Lower lobe of right lung (tissue), 2 donors: ENCODE results near the gene KCNA10. TPM values are rescaled to one million over a fixed set of nuclear protein-coding genes. Genes with fewer than 3 reads are reported as not detected.

Experiments used
- ATAC-seq, 2 donors: fragments of 200-7000 bp; cut with Tn5 transposase; one replicate each; pipeline ENCODE4 v1.9.1; 2020 to 2022; ENCODE audit warnings: mild to moderate bottlenecking in 2 of 2, moderate library complexity in 2 of 2
- DNase-seq: peaks from one replicate; pipeline ENCODE4 v3.0.0-alpha.2; 2020
- H3K27ac ChIP-seq: fragments of 200-600 bp; one replicate; pipeline ENCODE4 v1.8.0; 2022
- H3K27me3 ChIP-seq: fragments of 200-600 bp; one replicate; pipeline ENCODE4 v1.8.0; 2022; ENCODE audit warnings: low read depth
- H3K36me3 ChIP-seq: fragments of 200-600 bp; one replicate; pipeline ENCODE4 v1.8.0; 2022; ENCODE audit warnings: mild to moderate bottlenecking
- H3K4me1 ChIP-seq: fragments of 200-600 bp; one replicate; pipeline ENCODE4 v1.8.0; 2022
- H3K4me3 ChIP-seq: fragments of 200-600 bp; one replicate; pipeline ENCODE4 v1.8.0; 2022; ENCODE audit warnings: mild to moderate bottlenecking
- H3K9me3 ChIP-seq: fragments of 200-600 bp; one replicate; pipeline ENCODE4 v1.8.0; 2022
- intact Hi-C: fragments of 100-400 bp; cut with DNase I; formaldehyde crosslinking; loops from one replicate; pipeline ENCODE4 v1.11.0; 2022
- total RNA-seq: library from RNA; stranded (reverse); fragmentation: NEBNext Ultra II Directional; extraction: Animal tissue kit (Norgen Biotek cat#: 25700); gene quantifications from one replicate; pipeline ENCODE4 v1.2.1, GENCODE V29; 2021
- TF ChIP-seq, protein P1 (sequence below): fragments of 200-600 bp; IDR thresholded peaks from one replicate; pipeline ENCODE4 v1.8.0; 2022; ENCODE audit warnings: antibody characterized with exemption, mild to moderate bottlenecking
- donor health status: DM: no; HTN: yes; CAD: no; lungs with severe emphysema.

KCNA10 gene
- total RNA-seq, 1 donor from 2014 or later: not detected

DNA sequence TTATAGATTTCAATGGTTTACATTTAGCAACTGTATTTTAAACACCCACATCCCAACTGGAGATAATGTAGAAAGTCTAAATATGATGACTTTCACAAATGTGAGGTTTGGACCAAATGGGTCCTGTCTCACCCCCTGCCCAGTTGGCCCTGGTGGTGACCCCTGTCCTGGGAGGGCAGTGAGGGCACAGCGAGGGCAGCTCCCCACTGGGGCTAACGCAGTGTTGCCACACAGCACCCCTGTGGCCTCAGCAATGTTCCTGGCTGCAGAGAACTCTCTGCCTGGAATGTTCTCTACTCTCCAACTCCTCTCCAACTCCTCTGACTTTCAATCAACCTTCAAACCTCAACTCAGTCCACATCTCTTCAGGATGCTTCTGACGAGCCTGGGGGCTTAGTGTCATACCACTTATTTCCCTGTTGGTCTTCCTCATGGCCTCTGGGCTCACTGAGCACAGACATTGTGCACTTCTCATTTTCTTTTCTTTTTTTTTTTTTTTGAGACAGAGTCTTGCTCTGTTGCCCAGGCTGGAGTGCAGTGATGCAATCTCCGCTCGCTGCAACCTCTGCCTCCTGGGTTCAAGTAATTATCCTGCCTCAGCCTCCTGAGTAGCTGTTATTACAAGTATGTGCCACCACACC lies 25.8 kb downstream of the KCNA10 start:
- DNase-seq (no peak), ATAC-seq (no peak)
- Histone ChIP-seq H3K4me1 (no peaks in the 10 kb centered on the region), H3K27me3 (no peaks in the 10 kb centered on the region), H3K27ac (no peak overlapping the region), H3K36me3 (no peaks in the 10 kb centered on the region), H3K4me3 (no peak overlapping the region), H3K9me3 (no peaks in the 10 kb centered on the region)
- TF ChIP-seq, protein P1, sequence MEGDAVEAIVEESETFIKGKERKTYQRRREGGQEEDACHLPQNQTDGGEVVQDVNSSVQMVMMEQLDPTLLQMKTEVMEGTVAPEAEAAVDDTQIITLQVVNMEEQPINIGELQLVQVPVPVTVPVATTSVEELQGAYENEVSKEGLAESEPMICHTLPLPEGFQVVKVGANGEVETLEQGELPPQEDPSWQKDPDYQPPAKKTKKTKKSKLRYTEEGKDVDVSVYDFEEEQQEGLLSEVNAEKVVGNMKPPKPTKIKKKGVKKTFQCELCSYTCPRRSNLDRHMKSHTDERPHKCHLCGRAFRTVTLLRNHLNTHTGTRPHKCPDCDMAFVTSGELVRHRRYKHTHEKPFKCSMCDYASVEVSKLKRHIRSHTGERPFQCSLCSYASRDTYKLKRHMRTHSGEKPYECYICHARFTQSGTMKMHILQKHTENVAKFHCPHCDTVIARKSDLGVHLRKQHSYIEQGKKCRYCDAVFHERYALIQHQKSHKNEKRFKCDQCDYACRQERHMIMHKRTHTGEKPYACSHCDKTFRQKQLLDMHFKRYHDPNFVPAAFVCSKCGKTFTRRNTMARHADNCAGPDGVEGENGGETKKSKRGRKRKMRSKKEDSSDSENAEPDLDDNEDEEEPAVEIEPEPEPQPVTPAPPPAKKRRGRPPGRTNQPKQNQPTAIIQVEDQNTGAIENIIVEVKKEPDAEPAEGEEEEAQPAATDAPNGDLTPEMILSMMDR: no peak
- intact Hi-C loops: no loop called here

DNA sequence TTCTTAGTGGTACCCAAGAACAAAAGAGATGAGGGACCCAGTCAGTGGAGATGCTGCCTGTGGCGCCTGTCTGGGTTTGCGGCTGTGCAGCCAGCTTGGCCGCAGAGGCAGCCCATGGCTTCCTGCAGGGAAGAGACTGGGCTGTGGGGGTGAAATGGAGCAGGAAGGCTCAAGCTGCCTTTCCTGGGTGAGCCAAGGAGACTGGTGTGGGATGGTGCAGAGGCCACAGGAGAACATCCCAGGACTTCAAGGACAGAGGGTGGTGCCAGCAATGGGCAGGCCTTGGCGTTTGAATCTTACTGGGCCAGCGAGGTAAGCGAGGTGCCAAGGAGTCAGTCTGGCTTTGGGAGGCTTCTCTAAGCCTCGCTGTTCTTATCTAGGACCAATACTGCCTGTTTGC lies 26.4 kb downstream of the KCNA10 start:
- H3K27ac ChIP-seq: no peak overlapping the region
- ATAC-seq (no peak), DNase-seq (no peak)
- H3K9me3 ChIP-seq: no peaks in the 10 kb centered on the region
- intact Hi-C loops: no loop called here
- no peaks in the 10 kb centered on the region for H3K4me1 ChIP-seq
- H3K4me3 ChIP-seq: no peak overlapping the region
- no peaks in the 10 kb centered on the region for H3K36me3 ChIP-seq
- TF ChIP-seq, protein P1: no peak
- H3K27me3 ChIP-seq: peaks cover 5% of the 10 kb centered on the region

DNA sequence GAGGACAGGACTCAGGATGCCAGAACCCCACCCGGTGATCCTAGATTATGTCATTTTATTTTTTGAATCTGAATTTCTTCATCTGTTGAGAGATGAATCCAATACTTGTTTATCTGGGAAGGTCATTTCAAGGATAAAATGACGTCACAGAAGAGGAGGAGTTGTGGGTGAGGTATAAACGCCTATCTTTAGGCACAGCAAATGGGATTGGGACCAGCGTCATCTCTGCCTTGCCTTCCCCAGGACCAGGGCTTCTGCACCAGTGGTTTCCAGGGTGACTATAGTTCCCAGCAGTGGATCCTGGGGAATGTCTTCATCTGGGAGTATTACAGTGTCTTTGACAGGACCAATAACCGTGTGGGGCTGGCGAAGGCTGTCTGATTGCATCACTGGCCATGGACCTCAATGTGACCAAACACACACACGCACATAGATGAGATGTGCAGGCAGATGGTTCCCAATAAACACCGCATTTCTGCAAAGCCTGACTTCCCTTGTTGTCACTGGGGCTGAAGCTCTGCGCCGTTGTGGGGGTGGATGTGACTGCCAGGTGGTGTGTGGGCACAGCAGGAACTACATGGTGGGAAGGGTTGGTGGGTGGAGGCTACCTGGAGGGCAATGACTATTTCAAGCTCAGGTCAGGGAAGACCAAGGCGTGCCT lies 28.1 kb downstream of the KCNA10 start:
- DNase-seq (no peak), ATAC-seq (no peak)
- Histone ChIP-seq H3K9me3 (no peaks in the 10 kb centered on the region), H3K27me3 (peaks cover 5% of the 10 kb centered on the region), H3K36me3 (no peaks in the 10 kb centered on the region), H3K4me3 (no peak overlapping the region), H3K4me1 (no peaks in the 10 kb centered on the region), H3K27ac (no peak overlapping the region)
- TF ChIP-seq, protein P1: no peak
- intact Hi-C loops: no loop called here

- TF ChIP-seq, protein P1: no peak
- Histone ChIP-seq H3K27me3 (peaks cover 5% of the 10 kb centered on the region), H3K27ac (no peak overlapping the region), H3K9me3 (no peaks in the 10 kb centered on the region), H3K4me1 (no peaks in the 10 kb centered on the region), H3K36me3 (no peaks in the 10 kb centered on the region), H3K4me3 (no peak overlapping the region)
- ATAC-seq (no peak), DNase-seq (no peak)
- intact Hi-C loops: no loop called here
These were observed 28.9 kb downstream of the KCNA10 start for GRCh38 chr1:110489973-110490542.

- intact Hi-C loops: no loop called here
- H3K27ac ChIP-seq: no peak overlapping the region
- H3K4me1 ChIP-seq: no peaks in the 10 kb centered on the region
- no peaks in the 10 kb centered on the region for H3K9me3 ChIP-seq
- H3K4me3 ChIP-seq: no peak overlapping the region
- DNase-seq (no peak), ATAC-seq (no peak)
- H3K27me3 ChIP-seq: peaks cover 5% of the 10 kb centered on the region
- TF ChIP-seq, protein P1: no peak
- H3K36me3 ChIP-seq: no peaks in the 10 kb centered on the region
These were observed 29.6 kb downstream of the KCNA10 start for GRCh38 chr1:110489406-110489805.
